Kidney (tissue), 14 donors: ENCODE data around the gene PRLH. TPM values are rescaled to one million over a fixed set of nuclear protein-coding genes. Genes with fewer than 3 reads are reported as not detected.

Experiments used
- DNase-seq, 5 donors: peaks; one replicate each; pipeline ENCODE4 v3.0.0-alpha.2; 2013 to 2020
- FAIRE-seq: peaks from 2 replicates; lab custom pipeline; 2012; peaks lifted over from hg19 to GRCh38; lab: Jason Lieb, UNC
- H3K27ac ChIP-seq, 2 donors: one replicate each; pipeline ENCODE4 v1.7.0; 2013; ENCODE audit warnings: low read depth in 2 of 2, low read length in 2 of 2, inconsistent platforms in 1 of 2
- H3K27me3 ChIP-seq: one replicate; pipeline ENCODE4 v1.7.1; 2013; ENCODE audit warnings: low read length, inconsistent platforms; ENCODE audit not compliant: control insufficient read depth, insufficient read depth
- H3K36me3 ChIP-seq, 3 donors: one replicate each; pipeline versions ENCODE4 v1.7.0 to v1.7.1; 2013; ENCODE audit warnings: low read length in 3 of 3, control low read depth in 1 of 3, inconsistent platforms in 1 of 3; ENCODE audit not compliant: insufficient read depth in 3 of 3, control insufficient read depth in 2 of 3
- H3K4me1 ChIP-seq, 3 donors: one replicate each; pipeline versions ENCODE4 v1.7.0 to v1.7.1; 2013; ENCODE audit warnings: low read length in 3 of 3, inconsistent platforms in 1 of 3, low read depth in 1 of 3; ENCODE audit not compliant: control insufficient read depth in 2 of 3, insufficient read depth in 2 of 3
- H3K4me3 ChIP-seq, 3 donors: one replicate each; pipeline versions ENCODE4 v1.7.0 to v1.8.1; 2013; ENCODE audit warnings: low read length in 3 of 3, control low read depth in 1 of 3, inconsistent platforms in 1 of 3
- H3K9ac ChIP-seq, 3 donors: one replicate each; pipeline versions ENCODE4 v1.7.0 to v1.7.1; 2013; ENCODE audit warnings: low read length in 3 of 3, control low read depth in 1 of 3, inconsistent platforms in 1 of 3
- H3K9me3 ChIP-seq, 3 donors: one replicate each; pipeline versions ENCODE4 v1.7.0 to v1.7.1; 2013; ENCODE audit warnings: low read length in 3 of 3, control low read depth in 1 of 3, inconsistent platforms in 1 of 3; ENCODE audit not compliant: control insufficient read depth in 2 of 3, insufficient read depth in 1 of 3
- intact Hi-C: fragments of 100-400 bp; cut with DNase I; formaldehyde crosslinking; loops from one replicate; pipeline ENCODE4 v1.11.1; 2022
- polyA plus RNA-seq: library from polyadenylated mRNA; stranded (reverse); fragments of 350-450 nt; fragmentation: Illumina TruSeq; extraction: RNeasy Lipid Tissue Mini Kit (QIAGEN cat#74804); gene quantifications from one replicate; pipeline ENCODE4 v1.2.3, GENCODE V29; 2014; ENCODE audit warnings: low read depth, low replicate concordance; ENCODE audit not compliant: insufficient read depth
- total RNA-seq: library from RNA; stranded (reverse); fragmentation: NEBNext Ultra II Directional; extraction: Animal tissue kit (Norgen Biotek cat#: 25700); gene quantifications from one replicate; pipeline ENCODE4 v1.2.1, GENCODE V29; 2021
- TF ChIP-seq, protein P1 (sequence below): IDR thresholded peaks from 3 replicates; pipeline ENCODE4 v1.5.1; 2012; ENCODE audit warnings: mild to moderate bottlenecking, moderate library complexity, borderline replicate concordance; ENCODE audit not compliant: insufficient read depth; ENCODE audit errors: extremely low read depth
- donor health status: control.
- donor health status: control.
- donor health status: control.
- donor health status: control.
- donor health status: control.
- donor health status: DM: yes; HTN: yes; CAD: no.
- donor health status: Normal renal cell carcinoma (clear cell type).

PRLH gene
- total and polyA plus RNA-seq, 2 donors from 2014 or later: not detected

- DNase-seq: no peak
- intact Hi-C loops: loop anchor here (5.0 kb wide), 1 partner anchor 53 kb away; no protein-coding TSS in a partner anchor
Measured at GRCh38 chr2:237519506-237520245, 46.7 kb upstream of the PRLH start.

DNA sequence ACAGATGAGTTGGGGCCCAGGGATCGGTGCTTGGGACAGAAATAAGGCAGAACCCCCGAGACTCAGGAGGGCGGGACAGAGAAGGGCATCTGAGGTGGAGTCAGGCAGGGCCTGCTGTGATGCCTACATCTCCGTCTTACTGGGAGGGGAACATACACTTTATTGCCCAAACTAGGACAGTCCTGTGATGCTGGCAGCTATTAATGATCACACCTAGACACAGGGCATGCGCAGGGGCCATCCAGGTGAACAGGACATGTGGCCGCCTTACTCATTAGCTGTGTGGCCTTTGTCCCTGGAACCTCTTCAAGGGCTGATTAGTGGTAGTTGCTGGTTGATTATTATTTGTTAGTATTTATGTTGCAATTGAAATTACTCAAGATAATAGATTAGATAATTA, 46.1 kb upstream of the PRLH start:
- intact Hi-C loops: no loop called here

More at GRCh38 chr2:237519506-237520245, 46.7 kb upstream of the PRLH start:
- TF ChIP-seq, protein P1, sequence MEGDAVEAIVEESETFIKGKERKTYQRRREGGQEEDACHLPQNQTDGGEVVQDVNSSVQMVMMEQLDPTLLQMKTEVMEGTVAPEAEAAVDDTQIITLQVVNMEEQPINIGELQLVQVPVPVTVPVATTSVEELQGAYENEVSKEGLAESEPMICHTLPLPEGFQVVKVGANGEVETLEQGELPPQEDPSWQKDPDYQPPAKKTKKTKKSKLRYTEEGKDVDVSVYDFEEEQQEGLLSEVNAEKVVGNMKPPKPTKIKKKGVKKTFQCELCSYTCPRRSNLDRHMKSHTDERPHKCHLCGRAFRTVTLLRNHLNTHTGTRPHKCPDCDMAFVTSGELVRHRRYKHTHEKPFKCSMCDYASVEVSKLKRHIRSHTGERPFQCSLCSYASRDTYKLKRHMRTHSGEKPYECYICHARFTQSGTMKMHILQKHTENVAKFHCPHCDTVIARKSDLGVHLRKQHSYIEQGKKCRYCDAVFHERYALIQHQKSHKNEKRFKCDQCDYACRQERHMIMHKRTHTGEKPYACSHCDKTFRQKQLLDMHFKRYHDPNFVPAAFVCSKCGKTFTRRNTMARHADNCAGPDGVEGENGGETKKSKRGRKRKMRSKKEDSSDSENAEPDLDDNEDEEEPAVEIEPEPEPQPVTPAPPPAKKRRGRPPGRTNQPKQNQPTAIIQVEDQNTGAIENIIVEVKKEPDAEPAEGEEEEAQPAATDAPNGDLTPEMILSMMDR: no peak
- no peak overlapping the region for H3K9ac ChIP-seq
- H3K4me3 ChIP-seq: no peak overlapping the region
- H3K4me1 ChIP-seq: no peaks in the 10 kb centered on the region
- H3K27me3 ChIP-seq: no peaks in the 10 kb centered on the region
- H3K9me3 ChIP-seq: no peaks in the 10 kb centered on the region
- no peak overlapping the region for H3K27ac ChIP-seq
- no peak for FAIRE-seq
- H3K36me3 ChIP-seq: no peaks in the 10 kb centered on the region

DNA sequence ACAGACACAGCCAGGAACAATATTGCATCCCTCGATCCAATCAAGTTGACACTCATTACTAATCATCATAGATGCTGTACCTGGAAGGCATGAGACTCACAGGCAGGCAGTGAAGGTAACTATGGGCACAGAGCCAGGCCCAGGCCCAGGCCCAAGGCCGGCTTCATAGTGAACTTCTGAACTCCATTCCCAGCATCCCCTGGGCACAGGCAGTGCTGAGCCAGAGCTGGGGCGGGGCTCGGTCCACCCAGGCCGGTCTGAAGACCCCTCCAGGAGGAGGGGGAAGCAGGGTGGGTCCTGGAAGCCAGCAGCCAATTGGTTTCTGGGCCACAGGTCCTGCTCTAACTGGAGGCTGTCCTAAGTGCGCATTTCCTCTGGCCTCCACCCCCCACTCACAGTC, 41.7 kb upstream of the PRLH start:
- H3K4me3 ChIP-seq: no peak overlapping the region
- H3K9ac ChIP-seq: no peak overlapping the region
- TF ChIP-seq, protein P1: no peak
- H3K4me1 ChIP-seq: no peaks in the 10 kb centered on the region
- FAIRE-seq: no peak
- intact Hi-C loops: no loop called here
- no peaks in the 10 kb centered on the region for H3K9me3 ChIP-seq
- H3K36me3 ChIP-seq: no peaks in the 10 kb centered on the region
- no peak for DNase-seq
- no peaks in the 10 kb centered on the region for H3K27me3 ChIP-seq
- H3K27ac ChIP-seq: no peak overlapping the region

More for the DNA sequence above, 46.1 kb upstream of the PRLH start:
- Histone ChIP-seq H3K4me3 (no peak overlapping the region), H3K9ac (no peak overlapping the region), H3K36me3 (no peaks in the 10 kb centered on the region), H3K4me1 (no peaks in the 10 kb centered on the region), H3K27ac (no peak overlapping the region), H3K27me3 (no peaks in the 10 kb centered on the region), H3K9me3 (no peaks in the 10 kb centered on the region)
- TF ChIP-seq, protein P1: no peak
- FAIRE-seq: no peak
- DNase-seq: no peak
